Activated effector memory CD4-positive, alpha-beta T cell treated with Interleukin-2 at 50 U/mL for 16 hours (primary cell): ENCODE data around the gene GMDS.

ENCODE experiments used
- DNase-seq: peaks from one replicate; pipeline ENCODE4 v3.0.0-alpha.2; 2020

GMDS gene

GRCh38 chr6:2173203-2173961 is 72.0 kb downstream of the GMDS start:
- no peak for DNase-seq

- DNase-seq = no peak
Observed at GRCh38 chr6:2171728-2172127, 73.7 kb downstream of the GMDS start.

- no peak for DNase-seq
Observed at GRCh38 chr6:2168480-2168879, 76.9 kb downstream of the GMDS start.

- no peak for DNase-seq
Observed at GRCh38 chr6:2166717-2167116, 78.7 kb downstream of the GMDS start.

- no peak for DNase-seq
Observed at GRCh38 chr6:2165286-2165685, 80.1 kb downstream of the GMDS start.

GRCh38 chr6:2164481-2164880 is 80.9 kb downstream of the GMDS start:
- DNase-seq = no peak

- DNase-seq = no peak
Observed at GRCh38 chr6:2162079-2162445, 83.3 kb downstream of the GMDS start.

GRCh38 chr6:2158596-2159271 is 86.7 kb downstream of the GMDS start:
- no peak for DNase-seq

- DNase-seq = no peak
Observed at GRCh38 chr6:2157441-2158127, 87.8 kb downstream of the GMDS start.

- DNase-seq = no peak
Observed at GRCh38 chr6:2155206-2155605, 90.2 kb downstream of the GMDS start.

- no peak for DNase-seq
Observed at GRCh38 chr6:2149361-2150006, 95.9 kb downstream of the GMDS start.

GRCh38 chr6:2148748-2149147 is 96.7 kb downstream of the GMDS start:
- no peak for DNase-seq

- no peak for DNase-seq
Observed at GRCh38 chr6:2147766-2148448, 97.5 kb downstream of the GMDS start.

- DNase-seq = no peak
Observed at GRCh38 chr6:2147261-2147660, 98.1 kb downstream of the GMDS start.

- DNase-seq = no peak
Observed at GRCh38 chr6:2144210-2144609, 101.2 kb downstream of the GMDS start.

- no peak for DNase-seq
Observed at GRCh38 chr6:2141644-2142290, 103.6 kb downstream of the GMDS start.

- DNase-seq = no peak
Observed at GRCh38 chr6:2140438-2141128, 104.8 kb downstream of the GMDS start.

- DNase-seq = no peak
Observed at GRCh38 chr6:2135401-2135800, 110.0 kb downstream of the GMDS start.

- DNase-seq = no peak
Observed at GRCh38 chr6:2134554-2134953, 110.9 kb downstream of the GMDS start.

GRCh38 chr6:2133716-2134310 is 111.6 kb downstream of the GMDS start:
- no peak for DNase-seq

- no peak for DNase-seq
Observed at GRCh38 chr6:2132916-2133315, 112.5 kb downstream of the GMDS start.
